ENCODE measurements around the gene GCKR. TPM values are rescaled to one million over a fixed set of nuclear protein-coding genes. Genes with fewer than 3 reads are reported as not detected.
"Not testable (repeated sequence)": the region's sequence is repeated elsewhere in the genome, so short reads cannot be mapped to it uniquely, and the experiment has no call there.

Gene GCKR
- polyA plus RNA-seq, 12 donors = 0.08 to 0.30 (median 0.25) TPM; not detected in 7

DNA sequence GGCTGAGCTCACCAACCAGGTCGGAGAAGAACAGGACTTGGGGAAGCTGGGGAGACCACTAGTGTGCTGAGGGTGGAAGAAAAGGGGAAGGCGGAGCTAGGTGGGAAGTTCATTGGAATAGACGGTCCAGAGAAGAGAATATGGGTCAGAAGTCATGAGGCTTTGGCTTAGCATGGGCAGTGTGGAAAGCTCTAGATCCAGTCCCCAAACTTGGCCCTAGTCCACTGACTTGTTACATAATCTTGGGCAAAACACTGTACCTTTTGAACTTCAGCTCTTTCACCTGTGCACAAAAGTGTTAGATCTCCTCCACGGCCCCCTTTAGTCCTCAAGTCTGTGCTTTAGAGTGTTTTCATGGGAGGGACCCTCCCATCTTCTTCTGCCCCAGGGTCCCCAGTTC, 10.7 kb downstream of the GCKR start:
- no peak for DNase-seq

DNA sequence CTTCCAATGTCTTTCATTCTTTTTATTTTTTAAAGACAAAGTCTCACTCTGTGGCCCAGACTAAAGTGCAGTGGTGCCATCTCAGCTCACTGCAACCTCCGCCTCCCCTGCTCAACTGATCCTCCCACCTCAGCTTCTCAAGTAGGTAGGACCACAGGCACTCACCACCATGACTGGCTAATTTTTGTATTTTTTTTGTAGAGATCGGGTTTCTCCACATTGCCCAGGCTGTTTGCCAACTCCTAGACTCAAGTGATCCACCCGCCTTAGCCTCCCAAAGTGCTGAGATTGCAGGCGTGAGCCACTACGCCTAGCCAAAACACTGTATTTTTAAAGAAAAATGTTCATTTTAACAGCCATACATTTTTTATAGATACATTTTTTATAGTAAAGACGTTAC, 12.7 kb downstream of the GCKR start:
- no peak for DNase-seq

DNA sequence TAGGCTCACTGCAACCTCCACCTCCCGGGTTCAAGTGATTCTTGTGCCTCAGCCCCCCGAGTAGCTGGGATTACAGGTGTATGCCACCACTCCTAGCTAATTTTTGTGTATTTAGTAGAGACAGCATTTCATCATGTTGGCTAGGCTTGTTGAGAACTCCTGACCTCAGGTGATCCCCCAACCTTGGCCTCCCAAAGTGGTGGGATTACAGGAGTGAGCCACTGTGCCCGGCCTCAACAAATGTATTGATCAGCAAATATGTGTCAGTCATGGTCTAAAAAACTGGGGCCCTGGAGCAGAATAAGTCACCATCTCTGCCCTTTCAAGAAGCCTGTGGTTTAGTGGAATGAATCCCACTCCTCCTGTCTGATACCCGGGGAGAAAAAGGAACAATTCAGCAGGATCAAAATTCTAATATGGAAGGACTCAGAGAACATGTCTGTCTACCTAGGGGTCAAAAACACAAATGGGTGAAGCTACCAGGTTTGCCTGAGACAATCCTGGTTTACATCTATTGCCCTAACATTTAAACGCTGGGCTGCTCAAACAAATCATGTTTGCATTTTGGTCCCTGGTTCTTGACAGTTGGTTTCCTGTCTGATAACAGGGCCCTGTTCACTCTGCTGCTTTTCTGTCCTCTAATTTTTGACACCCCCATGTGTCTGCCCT, 21.6 kb downstream of the GCKR start:
- no peak for DNase-seq

GRCh38 chr2:27518782-27519113, 22.1 kb downstream of the GCKR start:
- no peak for DNase-seq

DNA sequence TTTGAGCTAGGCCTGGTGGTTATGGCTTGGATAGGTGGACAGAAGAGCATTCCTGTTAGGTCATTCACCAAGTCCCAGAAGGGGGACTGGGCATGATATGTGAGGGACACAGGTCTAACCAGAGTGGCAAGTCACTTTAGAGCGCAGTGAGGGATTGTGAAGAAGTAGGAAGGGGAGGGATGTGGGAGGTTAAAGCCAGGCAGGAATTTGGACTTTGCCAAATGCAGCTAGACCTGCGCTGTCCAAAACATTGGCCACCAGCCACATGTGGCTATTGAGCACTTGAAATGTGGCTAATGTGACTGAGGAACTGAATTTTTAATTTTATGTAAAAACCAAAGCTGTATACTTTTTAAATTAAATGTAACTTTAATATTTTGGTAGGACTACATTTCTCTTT, 23.7 kb downstream of the GCKR start:
- DNase-seq = no peak

DNA sequence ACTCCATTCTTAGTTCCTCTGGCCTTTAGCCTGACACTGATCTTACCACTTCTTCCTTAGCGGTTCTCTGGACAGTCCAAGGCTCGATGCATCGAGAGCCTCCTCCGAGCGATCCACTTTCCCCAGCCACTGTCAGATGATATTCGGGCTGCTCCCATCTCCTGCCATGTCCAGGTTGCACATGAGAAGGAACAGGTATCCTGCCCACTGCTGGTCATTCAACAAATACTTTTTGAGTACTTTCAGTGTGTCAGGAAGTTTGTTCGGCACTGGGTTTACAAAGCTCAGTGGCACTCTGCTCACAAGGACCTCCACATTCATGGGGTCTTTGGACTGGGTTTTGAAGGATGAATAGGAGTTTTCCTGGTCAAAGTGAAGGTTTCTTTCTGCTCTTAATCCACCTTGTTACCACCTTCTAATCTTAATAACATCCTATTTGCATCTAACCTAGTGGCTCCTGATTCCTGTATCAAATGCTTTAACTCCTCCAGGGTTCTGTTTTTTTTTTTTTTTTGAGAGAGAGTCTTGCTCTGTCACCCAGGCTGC, 25.8 kb downstream of the GCKR start:
- no peak for DNase-seq

DNA sequence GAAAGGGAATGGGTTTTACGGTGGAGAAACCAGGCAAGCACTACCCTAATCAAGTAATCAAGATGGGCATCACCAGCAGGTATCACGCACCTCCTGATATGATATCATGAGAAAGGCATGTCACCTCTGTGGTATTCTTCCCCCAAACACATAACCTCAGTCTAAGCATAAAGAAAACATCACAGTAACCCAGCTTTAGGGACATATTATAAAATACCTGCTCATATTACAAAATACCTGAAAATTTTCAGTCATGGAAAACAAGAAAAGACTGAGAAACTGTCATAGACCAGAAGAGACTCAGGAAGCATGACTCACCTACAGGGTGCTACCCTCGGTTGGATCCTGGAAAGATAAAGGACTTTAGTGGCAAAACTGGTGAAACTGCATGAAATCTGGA, 30.5 kb downstream of the GCKR start:
- DNase-seq = no peak

DNA sequence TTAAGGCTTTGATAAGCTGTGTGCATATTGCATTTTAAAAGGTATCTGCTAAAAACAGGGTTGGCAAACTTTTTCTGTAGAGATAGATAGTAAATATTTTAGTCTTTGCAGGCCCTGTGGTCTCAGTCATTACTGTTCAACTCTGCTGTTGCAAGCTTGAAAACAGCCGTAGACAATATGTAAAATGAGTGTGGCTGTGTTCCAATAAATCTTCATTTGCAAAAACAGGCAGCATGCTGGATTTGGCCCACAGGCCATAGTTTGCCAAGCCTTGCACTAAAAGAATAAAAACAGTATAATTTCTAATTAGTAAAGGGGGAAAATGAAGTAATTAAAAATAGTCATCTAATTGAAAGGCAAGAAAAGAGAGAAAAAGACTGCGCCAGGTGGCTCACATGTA, 35.3 kb downstream of the GCKR start:
- DNase-seq = no peak

- DNase-seq = no peak
Observed at GRCh38 chr2:27537287-27537686, 40.6 kb downstream of the GCKR start.

- DNase-seq = not testable (repeated sequence)
Observed at GRCh38 chr2:27538839-27539450, 42.3 kb downstream of the GCKR start.

DNA sequence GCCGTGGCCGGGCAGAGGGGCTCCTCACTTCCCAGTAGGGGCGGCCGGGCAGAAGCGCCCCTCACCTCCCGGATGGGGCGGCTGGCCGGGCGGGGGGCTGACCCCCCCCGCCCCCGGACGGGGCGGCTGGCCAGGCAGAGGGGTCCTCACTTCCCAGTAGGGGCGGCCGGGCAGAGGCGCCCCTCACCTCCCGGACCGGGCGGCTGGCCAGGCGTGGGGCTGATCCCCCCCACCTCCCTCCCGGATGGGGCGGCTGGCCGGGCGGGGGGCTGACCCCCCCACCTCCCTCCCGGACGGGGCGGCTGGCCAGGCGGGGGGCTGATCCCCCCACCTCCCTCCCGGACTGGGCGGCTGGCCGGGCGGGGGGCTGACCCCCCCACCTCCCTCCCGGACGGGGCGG, 43.0 kb downstream of the GCKR start:
- DNase-seq = not testable (repeated sequence)

DNA sequence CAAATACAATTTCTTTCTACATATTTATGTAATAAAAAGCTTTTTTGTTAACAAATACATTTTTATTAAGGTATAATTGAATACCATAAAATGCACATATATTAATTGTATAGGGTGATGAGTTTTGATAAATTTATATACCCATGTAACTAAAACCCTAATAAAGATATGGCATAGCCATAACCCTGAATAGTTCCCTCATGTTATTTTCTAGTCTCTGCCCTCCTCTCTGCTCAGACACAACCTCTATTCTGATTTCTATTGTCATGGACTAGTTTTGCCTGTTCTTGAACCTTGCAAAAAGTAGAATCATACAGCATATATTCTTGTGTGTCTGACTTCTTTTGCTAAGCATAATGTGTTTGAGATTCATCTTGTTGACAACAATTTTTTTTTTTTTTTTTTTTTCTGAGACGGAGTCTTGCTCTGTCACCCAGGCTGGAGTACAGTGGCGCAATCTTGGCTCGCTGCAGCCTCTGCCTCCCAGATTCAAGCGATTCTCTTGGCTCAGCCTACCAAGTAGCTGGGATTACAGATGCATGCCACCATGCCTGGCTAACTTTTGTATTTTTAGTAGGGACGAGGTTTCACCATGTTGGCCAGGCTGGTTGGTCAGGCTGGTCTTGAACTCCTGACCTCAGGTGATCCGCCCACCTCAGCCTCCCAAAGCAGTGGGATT, 47.6 kb downstream of the GCKR start:
- no peak for DNase-seq

GRCh38 chr2:27545348-27546141, 48.9 kb downstream of the GCKR start:
- no peak for DNase-seq

- DNase-seq = no peak
Observed at GRCh38 chr2:27549303-27549702, 52.7 kb downstream of the GCKR start.

- no peak for DNase-seq
Observed at GRCh38 chr2:27551514-27551913, 54.9 kb downstream of the GCKR start.

- DNase-seq = no peak
Observed at GRCh38 chr2:27552941-27553340, 56.3 kb downstream of the GCKR start.

- not testable (repeated sequence) for DNase-seq
Observed at GRCh38 chr2:27554451-27554850, 57.8 kb downstream of the GCKR start.

DNA sequence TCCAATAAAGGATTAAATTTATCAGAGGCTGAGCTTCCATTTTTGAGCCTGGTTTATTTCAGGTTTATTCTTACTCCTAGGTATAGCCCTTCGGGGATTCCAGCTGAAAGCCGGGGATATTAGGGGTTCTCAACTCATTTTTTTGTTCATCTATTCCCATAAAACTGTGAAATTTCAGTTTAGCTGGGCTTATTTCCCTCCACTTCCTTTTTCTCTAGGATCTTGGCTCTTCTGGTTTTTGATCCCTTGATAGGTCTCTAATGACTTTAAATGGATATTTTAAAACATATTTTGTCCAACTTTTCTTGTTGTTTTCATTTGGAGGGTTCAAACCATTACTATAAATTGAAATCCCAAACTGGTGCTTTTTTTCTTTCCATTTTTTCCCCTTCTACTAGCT, 62.6 kb downstream of the GCKR start:
- no peak for DNase-seq

GRCh38 chr2:27561060-27561459, 64.4 kb downstream of the GCKR start:
- no peak for DNase-seq

DNA sequence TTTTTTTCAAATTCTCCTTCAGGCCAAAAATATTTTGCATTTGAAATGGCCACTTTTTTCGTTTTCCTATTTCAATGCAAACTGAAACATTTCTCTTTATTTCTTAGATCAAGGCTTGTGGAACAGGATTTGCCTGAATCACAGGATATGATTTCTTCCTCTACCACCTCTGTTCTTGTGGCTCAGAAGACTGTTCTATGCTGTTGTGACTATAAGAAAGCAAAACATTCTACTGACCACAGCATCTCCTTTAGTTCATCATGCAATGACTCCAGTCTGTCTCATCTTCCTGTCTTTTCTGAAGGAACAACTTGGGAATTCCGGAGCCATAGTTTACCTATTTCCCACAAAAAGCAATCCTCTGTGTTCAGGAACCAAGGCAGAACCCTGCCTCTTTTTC, 70.0 kb downstream of the GCKR start:
- no peak for DNase-seq

DNA sequence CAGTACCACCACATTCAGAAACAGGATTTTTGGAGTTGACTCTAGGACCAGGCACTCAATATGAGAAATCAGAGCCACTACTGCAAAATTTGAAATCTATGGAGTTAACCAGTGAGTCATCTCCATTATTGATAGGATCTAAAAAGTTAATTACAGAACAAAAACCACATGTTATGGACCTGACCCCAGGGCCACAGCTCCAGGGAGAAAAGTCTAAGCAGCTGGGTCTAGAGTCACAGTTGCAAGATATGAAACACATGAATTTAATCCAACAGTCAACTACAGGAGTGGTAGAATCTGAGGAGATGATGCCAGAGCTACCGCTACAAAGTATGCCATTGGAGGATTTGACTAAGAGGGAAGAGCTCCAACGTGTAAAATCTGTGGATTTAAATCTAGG, 72.8 kb downstream of the GCKR start:
- DNase-seq = no peak

DNA sequence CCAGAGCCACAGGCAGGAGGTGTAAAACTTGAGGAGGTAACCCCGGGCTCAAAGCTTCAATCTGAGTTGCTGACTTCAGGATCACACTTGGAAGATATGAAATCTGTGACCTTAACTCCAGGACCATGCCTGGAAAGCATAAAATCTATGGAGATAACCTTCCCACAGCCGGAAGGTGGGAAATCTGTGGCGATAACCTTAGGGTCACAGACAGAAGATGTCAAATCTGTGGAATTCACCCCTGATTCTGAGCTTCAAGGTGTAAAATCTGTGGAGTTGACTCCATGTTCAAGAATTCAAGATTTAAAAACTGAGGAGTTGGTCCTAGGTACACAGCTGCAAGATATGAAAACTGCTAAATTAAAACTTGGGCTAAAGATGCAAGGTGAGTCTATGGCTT, 74.6 kb downstream of the GCKR start:
- DNase-seq = no peak
